ENCODE results near the gene GCG. TPM values are rescaled to one million over a fixed set of nuclear protein-coding genes. Genes with fewer than 3 reads are reported as not detected.

GCG gene
- total RNA-seq, 1 donor from 2014 or later, result not detected

Other genes with a start within 250 kb of the GCG start
- gene DPP4, start 78.0 kb downstream of the GCG start, total RNA-seq, result 1.4 and 2.9 TPM in 2 replicates
- 0.26 and 1.1 TPM in 2 replicates for gene FAP, start 91.2 kb upstream of the GCG start, total RNA-seq
- gene IFIH1, start 166.4 kb upstream of the GCG start, total RNA-seq, result 2.6 and 4.2 TPM in 2 replicates
- 8.7 TPM in 2 replicates for gene GCA, start 191.9 kb upstream of the GCG start, total RNA-seq

Measured in bronchial epithelial cell (primary cell).